HG03196 (cell line): ENCODE results near the gene TMEM62.

Experiments
- ATAC-seq: cut with Tn5 transposase; IDR thresholded peaks from one replicate; pipeline ENCODE4 v1.9.1; 2021; ENCODE audit not compliant: unreplicated experiment

TMEM62 gene

GRCh38 chr15:43133430-43134156, at the start of gene TMEM62:
Gene TMEM62 (plus strand): TSS chr15:43133586. CDS start chr15:43133803, 217 bp downstream.
- ATAC-seq, result peak; percentile 86

GRCh38 chr15:43085921-43086320, 47.5 kb upstream of the TMEM62 start:
- ATAC-seq, result no peak

- ATAC-seq, result no peak
Observed at GRCh38 chr15:43086551-43086950, 46.8 kb upstream of the TMEM62 start.

GRCh38 chr15:43091859-43092258, 41.5 kb upstream of the TMEM62 start:
- no peak for ATAC-seq

- no peak for ATAC-seq
Observed at GRCh38 chr15:43093026-43093425, 40.4 kb upstream of the TMEM62 start.

- no peak for ATAC-seq
Observed at GRCh38 chr15:43094416-43095030, 38.9 kb upstream of the TMEM62 start.

GRCh38 chr15:43095243-43095642, 38.1 kb upstream of the TMEM62 start:
- ATAC-seq, result no peak

- no peak for ATAC-seq
Observed at GRCh38 chr15:43095708-43096347, 37.6 kb upstream of the TMEM62 start.

GRCh38 chr15:43096411-43096810, 37.0 kb upstream of the TMEM62 start:
- ATAC-seq, result no peak

- ATAC-seq, result no peak
Observed at GRCh38 chr15:43099105-43099845, 34.1 kb upstream of the TMEM62 start.

- ATAC-seq, result no peak
Observed at GRCh38 chr15:43100971-43101370, 32.4 kb upstream of the TMEM62 start.

- ATAC-seq, result no peak
Observed at GRCh38 chr15:43102187-43102586, 31.2 kb upstream of the TMEM62 start.

- ATAC-seq, result no peak
Observed at GRCh38 chr15:43103907-43104306, 29.5 kb upstream of the TMEM62 start.

- no peak for ATAC-seq
Observed at GRCh38 chr15:43104426-43104825, 29.0 kb upstream of the TMEM62 start.

GRCh38 chr15:43105077-43105736, 28.2 kb upstream of the TMEM62 start:
- ATAC-seq, result no peak

GRCh38 chr15:43105778-43106485, 27.5 kb upstream of the TMEM62 start, which contains the start of gene UBR1:
Gene UBR1 (minus strand): TSS chr15:43106038. CDS start chr15:43106022, 16 bp downstream.
- peak; percentile 90 for ATAC-seq

- no peak for ATAC-seq
Observed at GRCh38 chr15:43106486-43106829, 26.9 kb upstream of the TMEM62 start.

- no peak for ATAC-seq
Observed at GRCh38 chr15:43107751-43108150, 25.6 kb upstream of the TMEM62 start.

- ATAC-seq, result no peak
Observed at GRCh38 chr15:43111354-43111753, 22.0 kb upstream of the TMEM62 start.

- ATAC-seq, result no peak
Observed at GRCh38 chr15:43118286-43118685, 15.1 kb upstream of the TMEM62 start.
